ENCODE results near the gene PSMG4.

The PSMG4 gene

GRCh38 chr6:3290149-3290930 lies 31.6 kb downstream of the PSMG4 start:
- peaks cover 9% of the 10 kb centered on the region for H3K27me3 Mint-ChIP-seq
- H3K36me3 Mint-ChIP-seq: no peaks in the 10 kb centered on the region
- H3K9me3 Mint-ChIP-seq: no peaks in the 10 kb centered on the region
- ATAC-seq (ENCODE audit: low read depth): no peak
- no peak overlapping the region for H3K27ac Mint-ChIP-seq
- DNase-seq (ENCODE audit: low spot score in 2 of 2): no peak
- H3K4me3 Mint-ChIP-seq: no peak overlapping the region
- no peaks in the 10 kb centered on the region for H3K4me1 Mint-ChIP-seq

DNA sequence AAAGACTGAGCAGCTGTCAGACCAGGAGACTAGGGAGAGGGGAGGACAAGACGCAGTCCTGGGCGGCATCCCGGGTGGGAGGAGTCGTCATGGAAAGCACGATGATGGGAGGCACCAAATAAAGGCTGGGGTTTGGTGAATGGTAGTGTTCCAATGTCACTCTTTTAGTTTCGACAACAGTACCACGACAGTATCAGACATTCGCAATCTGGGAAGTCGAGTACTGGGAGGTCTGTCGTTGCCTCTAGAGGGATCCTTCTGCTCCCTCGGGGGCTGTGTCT lies 32.1 kb downstream of the PSMG4 start:
- H3K36me3 Mint-ChIP-seq: no peaks in the 10 kb centered on the region
- H3K9me3 Mint-ChIP-seq: no peaks in the 10 kb centered on the region

DNA sequence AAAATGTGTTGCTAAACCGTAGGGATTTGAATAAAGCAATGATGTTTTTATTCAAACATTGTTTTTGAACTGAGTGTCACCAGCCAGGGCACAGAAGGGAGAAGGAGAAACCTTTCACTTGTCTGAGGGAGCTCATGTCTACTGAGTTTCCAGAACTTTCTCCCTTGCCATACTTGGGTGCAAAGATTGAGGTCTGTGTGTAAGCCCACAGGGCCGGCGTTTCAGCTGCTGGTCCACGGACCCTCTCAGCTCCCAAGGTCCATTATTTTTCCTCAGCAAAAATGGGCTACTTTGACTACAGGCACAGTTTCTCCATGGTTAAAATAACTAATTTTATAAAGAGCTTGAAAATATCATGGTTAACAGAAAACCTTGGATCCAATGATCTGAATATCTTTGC lies 32.6 kb downstream of the PSMG4 start:
- ATAC-seq (ENCODE audit: low read depth): no peak

More for the DNA sequence above, 32.1 kb downstream of the PSMG4 start:
- Mint-ChIP-seq H3K27me3 (peaks cover 10% of the 10 kb centered on the region), H3K27ac (no peak overlapping the region), H3K4me3 (no peak overlapping the region), H3K4me1 (no peaks in the 10 kb centered on the region)
- DNase-seq (ENCODE audit: low spot score in 2 of 2) (no peak), ATAC-seq (ENCODE audit: low read depth) (no peak)

DNA sequence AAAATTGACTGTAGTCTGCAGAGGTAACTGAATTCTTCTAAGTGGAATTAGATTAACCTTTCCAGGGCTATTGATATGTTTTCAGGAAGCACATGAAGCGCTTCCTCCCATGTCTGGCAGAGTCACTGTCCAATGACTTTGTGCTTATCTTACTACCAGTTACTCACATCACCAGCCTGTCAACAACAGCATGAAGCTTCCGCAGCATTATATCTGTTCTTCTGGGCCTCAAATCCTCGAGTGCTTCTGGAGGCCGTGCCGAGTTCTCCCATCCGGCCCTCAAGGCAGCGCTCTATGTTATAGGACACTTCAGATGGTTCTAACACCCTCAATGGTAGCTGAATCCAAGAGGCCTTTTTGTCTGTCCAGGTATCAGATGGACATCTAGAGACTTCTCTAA lies 33.2 kb downstream of the PSMG4 start:
- ATAC-seq (ENCODE audit: low read depth) (no peak), DNase-seq (ENCODE audit: low spot score in 2 of 2) (no peak)
- Mint-ChIP-seq H3K36me3 (no peaks in the 10 kb centered on the region), H3K9me3 (no peaks in the 10 kb centered on the region), H3K27me3 (peaks cover 13% of the 10 kb centered on the region), H3K4me3 (no peak overlapping the region), H3K27ac (no peak overlapping the region), H3K4me1 (no peaks in the 10 kb centered on the region)

More for the DNA sequence above, 32.6 kb downstream of the PSMG4 start:
- Mint-ChIP-seq H3K4me3 (no peak overlapping the region), H3K4me1 (no peaks in the 10 kb centered on the region), H3K9me3 (no peaks in the 10 kb centered on the region), H3K27me3 (peaks cover 10% of the 10 kb centered on the region), H3K36me3 (no peaks in the 10 kb centered on the region), H3K27ac (no peak overlapping the region)
- DNase-seq (ENCODE audit: low spot score in 2 of 2): no peak

DNA sequence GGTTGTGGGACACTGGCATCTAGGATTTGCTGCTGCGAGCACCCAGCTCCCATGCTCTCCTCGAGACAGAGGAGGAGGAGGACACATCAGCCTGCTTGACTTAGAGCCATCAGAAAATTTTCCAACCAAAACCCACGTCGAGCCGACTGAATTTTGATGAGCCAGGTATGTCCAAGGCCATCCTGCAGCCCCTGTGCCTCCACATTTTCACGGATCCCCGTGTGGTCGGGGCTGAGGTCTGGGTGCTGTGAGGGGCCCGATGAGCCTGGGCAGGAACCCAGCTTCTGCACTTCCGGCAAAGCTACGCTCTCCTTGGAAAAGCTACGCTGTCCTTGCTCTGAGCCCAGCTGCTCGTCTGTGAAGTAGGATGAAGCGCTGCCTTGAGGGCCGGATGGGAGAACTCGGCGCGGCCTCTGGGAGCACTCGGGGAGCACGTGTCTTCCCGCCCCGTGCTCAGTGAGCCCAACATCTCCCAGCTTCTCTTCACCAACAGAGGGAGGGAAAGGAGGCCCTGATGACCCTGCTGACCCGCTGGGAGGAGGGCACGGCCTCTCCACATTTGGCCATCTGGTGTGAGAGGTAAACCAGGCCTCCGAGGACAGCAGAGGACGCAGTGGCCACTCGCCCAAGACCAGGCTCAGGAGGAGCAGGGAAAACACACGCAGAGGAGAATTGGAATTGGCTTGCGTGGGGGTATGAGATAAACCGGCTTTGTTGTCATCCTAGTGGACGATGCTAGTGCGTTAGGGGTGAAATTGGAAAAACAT lies 33.9 kb downstream of the PSMG4 start:
- DNase-seq (ENCODE audit: low spot score in 2 of 2) (no peak), ATAC-seq (ENCODE audit: low read depth) (no peak)
- H3K4me3 Mint-ChIP-seq: no peak overlapping the region
- H3K27ac Mint-ChIP-seq: no peak overlapping the region
- H3K27me3 Mint-ChIP-seq: peaks cover 15% of the 10 kb centered on the region
- H3K36me3 Mint-ChIP-seq: no peaks in the 10 kb centered on the region
- H3K4me1 Mint-ChIP-seq: no peaks in the 10 kb centered on the region
- no peaks in the 10 kb centered on the region for H3K9me3 Mint-ChIP-seq

DNA sequence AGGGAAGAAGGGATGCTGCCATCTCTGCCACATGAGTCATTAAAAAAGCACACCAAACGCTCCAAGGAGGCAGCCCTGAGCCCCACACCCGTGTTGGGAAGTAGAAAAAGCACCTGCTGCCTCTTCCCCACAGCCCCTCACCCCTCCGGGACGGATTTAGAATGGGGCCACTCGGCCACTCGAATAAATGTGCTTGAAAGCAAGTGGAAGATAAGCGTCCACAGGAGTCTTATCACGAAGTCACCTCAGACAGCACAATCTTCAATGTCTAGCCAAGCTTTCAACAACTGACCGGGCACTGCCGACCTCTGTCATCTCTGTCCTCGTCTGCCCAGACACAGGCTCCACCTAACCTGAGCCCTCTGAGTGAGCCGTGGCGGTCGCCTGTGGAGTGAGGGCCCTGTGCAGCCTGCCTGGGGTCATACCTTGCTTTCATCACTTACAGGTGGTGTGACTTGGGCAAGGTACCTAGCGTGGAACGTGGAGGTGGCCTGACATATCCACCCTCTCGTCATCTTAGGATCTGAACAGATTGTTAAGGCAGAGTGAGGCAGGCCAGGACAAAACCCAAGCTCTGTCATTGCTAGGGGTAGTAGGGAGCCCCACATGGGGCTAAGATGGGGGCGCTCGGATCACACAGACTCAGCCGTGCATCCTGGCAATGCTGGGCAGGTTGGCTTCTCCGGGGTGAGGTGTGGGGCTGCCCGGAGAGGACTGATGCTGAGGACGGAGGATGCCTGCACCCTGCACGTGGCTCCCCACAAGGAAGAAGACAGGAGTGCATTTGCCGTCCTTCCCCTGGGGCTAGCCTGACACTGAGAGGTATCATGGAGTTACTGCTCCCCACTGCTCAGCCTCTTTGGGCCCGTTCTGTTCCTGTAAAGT lies 34.8 kb downstream of the PSMG4 start:
- H3K27me3 Mint-ChIP-seq: peaks cover 19% of the 10 kb centered on the region
- H3K4me1 Mint-ChIP-seq: no peaks in the 10 kb centered on the region
- no peak for ATAC-seq (ENCODE audit: low read depth)
- no peaks in the 10 kb centered on the region for H3K36me3 Mint-ChIP-seq
- H3K27ac Mint-ChIP-seq: no peak overlapping the region
- no peak for DNase-seq (ENCODE audit: low spot score in 2 of 2)
- H3K9me3 Mint-ChIP-seq: no peaks in the 10 kb centered on the region
- H3K4me3 Mint-ChIP-seq: no peak overlapping the region

DNA sequence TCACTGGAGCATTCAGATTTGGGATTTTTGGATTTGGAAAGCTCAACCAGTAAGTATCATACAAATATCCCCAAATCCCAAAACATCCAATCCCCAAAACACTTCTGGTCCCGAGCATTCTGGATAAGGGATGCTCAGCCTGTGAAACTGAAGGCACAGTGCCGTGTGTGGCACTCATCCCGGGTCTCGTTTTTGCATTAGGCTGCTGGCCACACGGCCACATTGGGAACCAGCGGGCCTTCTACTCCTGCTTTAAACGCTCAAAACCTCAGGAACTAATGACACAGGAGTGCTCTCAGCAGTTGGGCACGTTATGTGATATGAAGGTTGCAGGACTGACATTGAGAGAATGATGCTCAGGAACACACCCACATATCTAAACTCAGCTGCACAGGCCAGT lies 35.6 kb downstream of the PSMG4 start:
- Mint-ChIP-seq H3K36me3 (no peaks in the 10 kb centered on the region), H3K4me3 (no peak overlapping the region), H3K4me1 (no peaks in the 10 kb centered on the region), H3K27me3 (peaks cover 19% of the 10 kb centered on the region), H3K9me3 (no peaks in the 10 kb centered on the region), H3K27ac (no peak overlapping the region)
- DNase-seq (ENCODE audit: low spot score in 2 of 2): no peak
- no peak for ATAC-seq (ENCODE audit: low read depth)

- Mint-ChIP-seq H3K27ac (no peak overlapping the region), H3K9me3 (no peaks in the 10 kb centered on the region), H3K4me1 (no peaks in the 10 kb centered on the region), H3K4me3 (no peak overlapping the region), H3K27me3 (peaks cover 19% of the 10 kb centered on the region), H3K36me3 (no peaks in the 10 kb centered on the region)
- no peak for ATAC-seq (ENCODE audit: low read depth)
- DNase-seq (ENCODE audit: low spot score in 2 of 2): no peak
Measured at GRCh38 chr6:3294921-3295871, 36.4 kb downstream of the PSMG4 start.

GRCh38 chr6:3296078-3296477 lies 37.3 kb downstream of the PSMG4 start:
- DNase-seq (ENCODE audit: low spot score in 2 of 2): no peak
- no peak overlapping the region for H3K4me3 Mint-ChIP-seq
- peaks cover 20% of the 10 kb centered on the region for H3K27me3 Mint-ChIP-seq
- no peaks in the 10 kb centered on the region for H3K4me1 Mint-ChIP-seq
- no peaks in the 10 kb centered on the region for H3K36me3 Mint-ChIP-seq
- no peaks in the 10 kb centered on the region for H3K9me3 Mint-ChIP-seq
- ATAC-seq (ENCODE audit: low read depth): no peak
- H3K27ac Mint-ChIP-seq: no peak overlapping the region

DNA sequence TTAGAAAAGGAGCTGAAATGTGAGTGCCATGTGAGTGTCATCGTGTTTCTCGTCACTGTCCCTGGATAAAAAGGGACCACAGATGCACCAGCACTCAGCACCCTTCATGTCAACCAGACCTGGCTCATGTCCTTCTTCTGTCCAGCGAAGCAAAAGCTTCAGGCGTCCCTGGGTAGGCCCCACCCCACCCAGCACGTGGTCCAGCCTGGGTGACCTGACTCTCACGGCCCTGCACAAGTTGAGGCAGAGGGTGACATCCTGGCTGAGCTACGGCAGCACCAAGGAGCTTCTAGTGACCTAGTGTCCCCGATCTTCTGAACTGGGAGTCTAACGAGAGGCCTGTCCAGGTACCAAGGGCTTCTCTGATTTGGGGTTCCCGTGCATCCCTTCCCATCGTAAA lies 37.8 kb downstream of the PSMG4 start:
- Mint-ChIP-seq H3K36me3 (no peaks in the 10 kb centered on the region), H3K4me3 (no peak overlapping the region), H3K9me3 (no peaks in the 10 kb centered on the region), H3K27me3 (peaks cover 20% of the 10 kb centered on the region), H3K27ac (no peak overlapping the region), H3K4me1 (no peaks in the 10 kb centered on the region)
- DNase-seq (ENCODE audit: low spot score in 2 of 2) (no peak), ATAC-seq (ENCODE audit: low read depth) (no peak)

DNA sequence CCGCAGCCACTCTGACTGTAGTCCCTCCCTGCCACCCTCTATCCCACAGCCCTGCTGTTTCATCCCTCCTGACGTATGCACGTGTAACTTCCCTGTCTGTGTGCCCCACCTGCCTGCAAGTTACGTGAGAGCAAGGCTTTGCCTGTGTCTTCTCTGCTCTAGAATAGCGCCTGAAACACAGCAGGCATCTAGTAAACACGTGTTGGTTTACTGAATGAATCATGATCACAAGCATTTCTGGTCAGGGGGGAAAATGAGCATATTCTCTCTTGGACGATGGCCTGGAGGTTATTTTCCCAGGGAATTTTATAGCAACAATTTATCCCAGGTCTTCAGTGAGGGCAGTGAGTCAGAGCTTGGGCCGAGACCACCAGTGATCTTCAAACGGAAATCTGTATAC lies 38.3 kb downstream of the PSMG4 start:
- peaks cover 21% of the 10 kb centered on the region for H3K27me3 Mint-ChIP-seq
- no peaks in the 10 kb centered on the region for H3K36me3 Mint-ChIP-seq
- no peak overlapping the region for H3K27ac Mint-ChIP-seq
- H3K4me3 Mint-ChIP-seq: no peak overlapping the region
- DNase-seq (ENCODE audit: low spot score in 2 of 2): no peak
- no peaks in the 10 kb centered on the region for H3K4me1 Mint-ChIP-seq
- H3K9me3 Mint-ChIP-seq: no peaks in the 10 kb centered on the region
- no peak for ATAC-seq (ENCODE audit: low read depth)

- peaks cover 5% of the 10 kb centered on the region for H3K9me3 Mint-ChIP-seq
- H3K27me3 Mint-ChIP-seq: peaks cover 26% of the 10 kb centered on the region
- H3K4me1 Mint-ChIP-seq: no peaks in the 10 kb centered on the region
Measured at GRCh38 chr6:3297909-3298308, 39.2 kb downstream of the PSMG4 start.

DNA sequence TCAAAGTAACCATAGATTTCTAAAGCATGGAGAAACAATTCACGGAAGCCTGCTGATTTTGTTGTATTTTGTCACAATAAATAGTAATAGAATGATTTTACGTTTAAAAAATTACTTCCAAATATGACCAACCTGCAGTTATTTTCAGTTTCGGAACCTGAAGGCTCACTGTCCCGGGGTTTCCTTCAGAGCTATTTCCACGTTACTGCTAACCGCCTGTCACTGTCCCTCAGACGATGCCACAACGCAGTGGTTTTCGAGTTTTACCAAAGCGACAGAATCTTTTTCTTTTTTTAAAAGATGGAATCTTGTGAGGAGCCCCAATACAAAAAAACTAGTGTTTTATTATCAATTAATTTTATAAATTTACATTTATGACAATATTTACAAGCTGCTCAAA lies 40.5 kb downstream of the PSMG4 start:
- no peak for ATAC-seq (ENCODE audit: low read depth)
- Mint-ChIP-seq H3K27me3 (peaks cover 28% of the 10 kb centered on the region), H3K4me1 (no peaks in the 10 kb centered on the region), H3K27ac (no peak overlapping the region), H3K36me3 (no peaks in the 10 kb centered on the region), H3K9me3 (peaks cover 8% of the 10 kb centered on the region), H3K4me3 (no peak overlapping the region)
- DNase-seq (ENCODE audit: low spot score in 2 of 2): no peak

More at GRCh38 chr6:3297909-3298308, 39.2 kb downstream of the PSMG4 start:
- DNase-seq (ENCODE audit: low spot score in 2 of 2) (no peak), ATAC-seq (ENCODE audit: low read depth) (no peak)
- Mint-ChIP-seq H3K27ac (no peak overlapping the region), H3K4me3 (no peak overlapping the region), H3K36me3 (no peaks in the 10 kb centered on the region)
